ENCODE measurements around the gene CRACR2A.

The CRACR2A gene

DNA sequence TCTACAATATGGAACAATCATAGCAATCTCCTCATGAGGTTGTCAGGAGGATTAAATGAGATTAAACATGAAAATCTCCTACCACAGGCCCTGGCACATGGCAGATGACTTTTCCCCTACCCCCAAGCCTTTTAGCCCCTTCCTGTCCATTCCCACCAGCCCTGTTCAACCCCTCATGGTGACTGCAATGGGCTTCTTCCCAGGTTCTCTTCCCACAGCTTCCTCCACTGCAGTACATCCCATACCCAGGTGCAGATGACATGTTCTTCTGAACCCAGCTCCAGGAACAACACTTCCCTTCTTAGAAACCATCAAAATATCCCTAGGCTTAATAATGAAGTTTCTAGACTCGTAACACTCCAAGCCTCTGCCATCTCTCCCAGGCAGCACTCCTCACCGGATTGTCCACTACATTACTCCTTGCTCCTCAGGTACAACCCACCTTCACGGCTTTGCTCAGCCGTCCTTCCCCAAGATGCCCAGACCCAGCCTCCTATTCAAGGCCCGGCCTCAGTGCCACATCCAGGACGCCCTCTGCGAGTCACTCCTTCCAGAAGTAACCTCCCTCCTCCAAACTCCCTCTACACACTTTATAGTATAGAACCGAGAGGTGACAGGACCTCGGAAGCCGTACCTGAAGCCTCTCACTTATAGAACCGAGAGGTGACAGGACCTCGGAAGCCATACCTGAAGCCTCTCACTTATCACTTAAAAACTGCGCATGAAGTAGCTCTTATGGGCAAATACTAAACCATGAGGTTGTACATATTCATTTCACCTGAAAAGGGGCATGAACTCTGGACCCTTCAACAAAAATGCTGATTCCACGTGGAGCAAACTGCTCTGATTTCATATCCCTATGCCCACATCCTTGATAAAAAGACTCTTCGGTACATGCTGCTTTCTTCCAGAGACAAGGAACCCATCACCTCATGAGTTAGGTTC, 1.5 kb downstream of the CRACR2A start:
- no peak for DNase-seq

GRCh38 chr12:3750616-3751015, 2.3 kb downstream of the CRACR2A start:
- DNase-seq, result no peak

GRCh38 chr12:3748620-3749019, 4.3 kb downstream of the CRACR2A start:
- no peak for DNase-seq

- no peak for DNase-seq
These were observed 4.8 kb downstream of the CRACR2A start for GRCh38 chr12:3747976-3748619.

GRCh38 chr12:3747543-3747942, 5.4 kb downstream of the CRACR2A start:
- DNase-seq, result no peak

DNA sequence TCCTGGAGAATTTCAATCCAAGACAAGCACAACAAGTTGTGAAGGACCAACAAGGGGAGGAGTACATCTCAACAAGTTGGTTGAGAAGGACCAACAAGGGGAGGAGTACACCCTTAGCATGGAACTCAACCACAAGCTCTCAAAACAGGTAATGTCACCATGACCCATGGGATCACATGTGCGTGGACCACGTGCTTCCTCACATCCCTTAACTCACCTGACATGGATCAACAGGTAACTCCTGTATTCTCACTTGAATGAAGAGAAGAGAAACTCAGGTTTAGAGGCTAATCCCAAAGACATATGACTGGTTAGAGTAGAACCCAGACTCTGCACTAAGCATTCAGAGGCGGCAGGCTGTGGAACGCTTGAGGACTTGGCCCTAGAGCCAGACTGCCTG, 6.2 kb downstream of the CRACR2A start:
- DNase-seq, result no peak

- no peak for DNase-seq
These were observed 7.8 kb downstream of the CRACR2A start for GRCh38 chr12:3745152-3745551.

DNA sequence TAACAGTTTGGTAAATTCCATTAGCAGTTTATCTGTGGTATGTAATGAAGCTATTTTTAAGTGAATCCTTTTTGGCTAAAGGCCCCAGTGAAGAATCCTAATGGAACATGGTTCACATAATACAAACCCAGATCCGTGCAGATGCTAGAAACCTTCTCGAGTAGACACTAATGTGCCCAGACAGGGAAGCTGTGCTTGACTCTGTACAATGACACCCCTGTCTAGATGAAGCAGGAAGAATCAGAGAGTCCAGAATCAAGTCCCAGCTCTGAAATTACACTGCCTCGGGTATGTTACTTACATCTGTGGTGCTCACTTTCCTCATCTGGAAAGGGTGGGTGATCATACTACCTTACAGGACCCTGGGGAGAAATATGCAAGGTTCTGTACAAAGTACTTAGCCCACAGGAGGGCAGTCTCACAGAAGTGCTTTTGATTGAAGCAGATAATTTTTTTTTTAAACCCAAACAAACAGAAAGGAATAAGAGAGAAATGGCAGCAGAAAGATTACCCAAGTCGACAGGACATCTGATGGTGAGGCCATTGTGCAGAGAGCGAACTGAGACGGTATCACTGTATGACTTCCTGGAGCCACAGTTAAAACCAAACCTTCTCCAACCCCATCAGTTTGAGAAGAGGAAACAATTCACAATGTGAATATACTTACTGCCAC, 8.5 kb downstream of the CRACR2A start:
- DNase-seq, result no peak

- no peak for DNase-seq
These were observed 9.1 kb downstream of the CRACR2A start for GRCh38 chr12:3743803-3744202.

DNA sequence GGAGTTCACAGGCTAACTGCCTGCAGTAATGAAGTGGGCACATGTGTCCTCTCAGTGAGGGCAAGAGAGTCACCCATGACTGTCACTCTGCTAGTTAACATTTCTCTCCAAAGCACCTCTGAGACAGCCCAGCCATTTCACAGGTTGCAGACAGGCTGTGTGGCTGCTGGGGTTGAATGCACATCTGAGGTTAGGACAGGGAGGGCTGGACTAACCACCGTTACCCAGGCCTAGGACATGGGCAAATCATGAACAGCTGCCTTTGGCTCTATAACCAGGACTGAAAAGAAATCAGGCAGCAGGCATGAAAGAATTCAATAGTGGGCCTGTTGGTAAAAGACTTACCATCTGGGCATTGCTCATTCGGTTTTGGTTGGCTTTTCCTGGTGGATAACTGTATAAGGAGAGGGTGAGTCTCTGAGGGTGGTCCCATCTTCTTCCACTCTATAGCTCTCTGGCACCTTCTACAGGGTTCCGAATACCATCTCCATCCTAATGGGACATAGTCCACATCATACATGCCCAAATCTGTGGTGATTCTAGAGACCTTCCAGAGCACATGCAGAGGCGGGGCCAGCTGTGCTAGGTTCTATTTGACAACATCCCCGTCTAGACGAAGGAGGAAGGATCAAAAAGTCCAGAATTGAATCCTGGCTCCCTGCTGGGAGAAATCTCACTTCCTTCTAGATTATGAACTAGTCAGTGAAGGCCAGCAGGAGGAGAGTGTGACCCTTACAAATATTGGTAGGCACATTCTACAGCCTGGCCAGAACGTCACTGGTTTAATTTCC, 10.8 kb downstream of the CRACR2A start:
- DNase-seq, result no peak

- no peak for DNase-seq
These were observed 12.3 kb downstream of the CRACR2A start for GRCh38 chr12:3740480-3741231.

- DNase-seq, result no peak
These were observed 17.5 kb downstream of the CRACR2A start for GRCh38 chr12:3735432-3735831.

DNA sequence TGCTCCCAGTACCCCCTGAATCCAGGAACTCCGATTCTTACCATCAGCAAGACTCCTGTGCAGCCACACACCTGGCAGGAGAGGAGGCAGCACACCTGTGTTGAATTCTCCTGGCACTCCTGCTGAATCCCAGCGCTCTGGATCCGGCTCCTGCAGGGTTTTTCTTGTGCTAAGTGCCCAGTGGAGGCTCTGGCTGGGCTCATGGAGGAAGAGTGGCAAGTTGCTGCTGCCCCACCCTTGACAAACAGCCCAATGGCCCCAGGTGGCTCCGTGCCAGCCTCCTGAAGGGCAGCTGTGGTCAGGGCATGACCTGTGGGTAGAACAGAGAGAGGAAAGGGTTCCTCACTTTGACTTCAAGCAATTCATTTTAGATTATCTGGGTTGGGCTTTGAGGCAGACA, 20.0 kb downstream of the CRACR2A start:
- DNase-seq, result no peak

DNA sequence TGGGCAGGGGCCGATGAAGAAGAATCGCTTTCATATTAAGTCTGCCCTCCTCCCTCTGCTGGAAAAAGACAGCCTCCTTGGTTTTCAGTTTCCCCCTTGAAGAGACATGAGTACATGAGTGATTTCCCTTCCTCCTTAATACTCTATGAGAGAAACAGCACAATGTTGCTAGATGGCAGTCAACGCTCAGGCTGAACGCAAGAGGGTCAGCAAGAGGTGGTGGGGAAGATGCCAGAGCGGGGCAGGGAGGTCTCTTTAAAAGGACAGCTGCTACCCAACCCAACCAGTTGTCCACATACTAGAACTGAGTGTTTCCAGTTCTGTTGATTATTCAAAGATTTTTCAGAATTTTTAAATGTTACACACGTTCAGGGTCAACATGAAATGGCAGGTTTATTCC, 22.8 kb downstream of the CRACR2A start:
- no peak for DNase-seq

GRCh38 chr12:3728686-3729085, 24.2 kb downstream of the CRACR2A start:
- DNase-seq, result no peak

GRCh38 chr12:3727877-3728632, 24.9 kb downstream of the CRACR2A start:
- peak in 1 of 14 donors; percentile 18 for DNase-seq

DNA sequence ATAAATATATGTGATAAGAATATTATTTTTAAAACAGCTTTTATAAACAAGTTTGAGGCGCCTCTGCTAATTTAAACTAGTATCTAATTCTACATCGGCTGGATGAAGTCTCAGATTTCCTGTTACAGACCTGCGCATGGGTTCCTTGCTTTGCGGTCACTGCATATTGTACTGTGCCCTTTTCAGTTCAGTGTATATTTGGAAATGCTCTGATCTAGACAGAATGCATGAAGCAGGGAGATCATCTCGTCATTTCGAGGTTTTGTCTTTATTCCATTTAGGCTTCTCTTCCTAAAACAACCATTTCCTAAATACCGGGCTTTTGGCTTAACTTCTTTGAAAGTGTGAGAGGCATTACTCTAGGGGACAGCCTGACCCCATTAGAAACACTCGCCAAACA, 25.6 kb downstream of the CRACR2A start:
- DNase-seq, result no peak

GRCh38 chr12:3726456-3726855, 26.5 kb downstream of the CRACR2A start:
- DNase-seq, result no peak

DNA sequence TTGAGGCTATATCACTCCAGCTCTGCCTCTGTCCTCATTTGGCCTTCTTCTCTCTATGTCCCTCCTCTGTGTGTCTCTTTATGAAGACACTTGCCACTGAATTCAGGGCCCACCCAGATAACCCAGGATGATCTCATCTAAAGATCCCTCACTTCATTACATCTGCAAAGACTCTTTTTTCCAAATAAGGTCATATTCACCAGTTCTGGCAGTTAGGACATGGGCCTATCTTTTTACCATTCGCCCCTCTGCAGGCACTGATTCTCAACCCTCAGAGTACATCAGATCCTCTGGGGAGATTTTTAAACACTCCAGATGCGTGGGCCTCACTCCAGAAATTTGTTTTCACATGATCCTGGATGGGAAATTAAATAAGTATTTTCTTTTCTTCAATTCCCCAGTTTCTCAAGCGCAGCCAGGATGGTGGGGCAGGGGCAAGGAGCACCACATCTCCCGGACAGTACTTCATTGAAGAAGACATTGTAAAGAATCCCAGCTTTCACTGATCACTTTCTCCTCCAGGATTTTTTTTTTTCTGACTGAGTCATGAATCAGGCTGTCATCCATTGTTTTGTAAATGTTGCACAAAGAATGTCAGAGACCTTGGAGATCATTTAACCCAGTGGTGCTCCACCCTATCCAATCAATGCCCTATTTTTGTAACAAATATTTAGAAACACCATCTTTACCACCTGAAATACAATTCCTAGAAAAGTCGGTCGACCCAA, 27.4 kb downstream of the CRACR2A start:
- no peak for DNase-seq
